Midbrain (tissue), 1 donor: ENCODE results near the gene DNAJB2.

ENCODE experiments used
- DNase-seq: peaks from one replicate; lab custom pipeline; 2025; lab: John Stamatoyannopoulos, UW

DNAJB2 gene

GRCh38 chr2:219279151-219279915 lies at the start of gene DNAJB2:
Gene DNAJB2, plus strand, starts transcription at chr2:219279366. Its CDS starts 468 bp downstream, at chr2:219279834.
- DNase-seq: peak; percentile 99

GRCh38 chr2:219230059-219230540 lies 49.1 kb upstream of the DNAJB2 start:
- DNase-seq: no peak

- DNase-seq: no peak
Observed at GRCh38 chr2:219234331-219234730, 44.8 kb upstream of the DNAJB2 start.

- DNase-seq: no peak
Observed at GRCh38 chr2:219243291-219243761, 35.8 kb upstream of the DNAJB2 start.

- DNase-seq: no peak
Observed at GRCh38 chr2:219244789-219245147, 34.4 kb upstream of the DNAJB2 start.

- DNase-seq: peak; percentile 94
Observed at GRCh38 chr2:219245148-219245898, 33.8 kb upstream of the DNAJB2 start, which contains the start of the genes GLB1L and STK16. Gene GLB1L, minus strand, starts transcription at chr2:219245444. Its CDS starts 1,871 bp downstream, at chr2:219243573. Gene STK16, plus strand, starts transcription at chr2:219245479. Its CDS starts 521 bp downstream, at chr2:219246000.

- no peak for DNase-seq
Observed at GRCh38 chr2:219245899-219246230, 33.3 kb upstream of the DNAJB2 start.

GRCh38 chr2:219246559-219246958 lies 32.6 kb upstream of the DNAJB2 start:
- DNase-seq: no peak

GRCh38 chr2:219247678-219248642 lies 31.2 kb upstream of the DNAJB2 start:
- no peak for DNase-seq

- no peak for DNase-seq
Observed at GRCh38 chr2:219248845-219249202, 30.3 kb upstream of the DNAJB2 start.

- peak; percentile 73 for DNase-seq
Observed at GRCh38 chr2:219249203-219249980, 29.8 kb upstream of the DNAJB2 start.

GRCh38 chr2:219250049-219250781 lies 29.0 kb upstream of the DNAJB2 start:
- DNase-seq: no peak

- DNase-seq: no peak
Observed at GRCh38 chr2:219251656-219252055, 27.5 kb upstream of the DNAJB2 start.

- DNase-seq: no peak
Observed at GRCh38 chr2:219252084-219252483, 27.1 kb upstream of the DNAJB2 start.

GRCh38 chr2:219252570-219252899 lies 26.6 kb upstream of the DNAJB2 start:
- no peak for DNase-seq

- no peak for DNase-seq
Observed at GRCh38 chr2:219252900-219253752, 26.0 kb upstream of the DNAJB2 start, which contains the start of gene TUBA4B. Gene TUBA4B, plus strand, starts transcription at chr2:219253243. Its CDS starts 165 bp downstream, at chr2:219253408.

- peak; percentile 83 for DNase-seq
Observed at GRCh38 chr2:219253753-219254589, 25.2 kb upstream of the DNAJB2 start, which contains the start of gene TUBA4A. Gene TUBA4A, minus strand, starts transcription at chr2:219253918. Its CDS starts 60 bp downstream, at chr2:219253858.

- DNase-seq: no peak
Observed at GRCh38 chr2:219254590-219255201, 24.5 kb upstream of the DNAJB2 start.
